ENCODE data around the gene CFHR1.
"Not testable (repeated sequence)": the region's sequence is repeated elsewhere in the genome, so short reads cannot be mapped to it uniquely, and the experiment has no call there.

DNA sequence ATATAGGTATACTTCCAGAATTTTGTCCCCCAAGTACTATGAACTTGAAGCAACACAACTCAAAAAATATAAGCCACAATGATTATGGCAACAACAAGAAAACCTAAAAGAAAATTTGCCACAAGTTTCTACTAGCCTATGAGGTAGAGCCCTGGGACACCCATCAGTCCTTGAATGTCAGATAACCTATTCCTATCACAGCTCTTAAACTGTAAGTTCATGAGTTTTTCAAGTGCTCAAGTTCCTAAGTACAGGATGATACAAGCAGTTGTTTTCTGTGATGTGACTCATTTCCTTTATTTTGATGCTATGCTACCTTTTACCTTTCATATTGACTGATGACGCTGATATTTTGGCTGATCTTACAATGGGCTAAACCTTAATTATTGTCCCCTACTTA is 28.3 kb upstream of the CFHR1 start:
- TF ChIP-seq, protein P1, sequence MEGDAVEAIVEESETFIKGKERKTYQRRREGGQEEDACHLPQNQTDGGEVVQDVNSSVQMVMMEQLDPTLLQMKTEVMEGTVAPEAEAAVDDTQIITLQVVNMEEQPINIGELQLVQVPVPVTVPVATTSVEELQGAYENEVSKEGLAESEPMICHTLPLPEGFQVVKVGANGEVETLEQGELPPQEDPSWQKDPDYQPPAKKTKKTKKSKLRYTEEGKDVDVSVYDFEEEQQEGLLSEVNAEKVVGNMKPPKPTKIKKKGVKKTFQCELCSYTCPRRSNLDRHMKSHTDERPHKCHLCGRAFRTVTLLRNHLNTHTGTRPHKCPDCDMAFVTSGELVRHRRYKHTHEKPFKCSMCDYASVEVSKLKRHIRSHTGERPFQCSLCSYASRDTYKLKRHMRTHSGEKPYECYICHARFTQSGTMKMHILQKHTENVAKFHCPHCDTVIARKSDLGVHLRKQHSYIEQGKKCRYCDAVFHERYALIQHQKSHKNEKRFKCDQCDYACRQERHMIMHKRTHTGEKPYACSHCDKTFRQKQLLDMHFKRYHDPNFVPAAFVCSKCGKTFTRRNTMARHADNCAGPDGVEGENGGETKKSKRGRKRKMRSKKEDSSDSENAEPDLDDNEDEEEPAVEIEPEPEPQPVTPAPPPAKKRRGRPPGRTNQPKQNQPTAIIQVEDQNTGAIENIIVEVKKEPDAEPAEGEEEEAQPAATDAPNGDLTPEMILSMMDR (conservative IDR thresholded peaks at IDR 0.05), result not testable (repeated sequence)
- not testable (repeated sequence) for TF ChIP-seq EZH2 (IDR thresholded peaks at IDR 0.05; ENCODE audit: low read depth)
